HepG2 (cell line): ENCODE data around the gene NDRG3. TPM values are rescaled to one million over a fixed set of nuclear protein-coding genes. Genes with fewer than 3 reads are reported as not detected.

ENCODE experiments used
- ADNP ChIP-seq: sonication (generic); formaldehyde crosslinking; IDR thresholded peaks from 2 replicates; pipeline ENCODE4 v1.4.0; 2020; ENCODE audit warnings: missing genetic modification reagents
- ARNT2 ChIP-seq: sonication (generic); formaldehyde crosslinking; IDR thresholded peaks from 2 replicates; pipeline ENCODE4 v1.8.0; 2022; ENCODE audit warnings: mild to moderate bottlenecking, low read depth, missing genetic modification reagents, moderate library complexity
- GTF3A ChIP-seq: sonication (generic); formaldehyde crosslinking; conservative IDR thresholded peaks from 2 replicates; pipeline ENCODE4 v1.4.0; 2020; ENCODE audit warnings: mild to moderate bottlenecking, missing genetic modification reagents
- HHEX ChIP-seq: IDR thresholded peaks from 2 replicates; pipeline ENCODE4 v1.6.1; 2016; ENCODE audit warnings: control low read depth
- ISL2 ChIP-seq: sonication (generic); formaldehyde crosslinking; IDR thresholded peaks from 2 replicates; pipeline ENCODE4 v1.5.0; 2020; ENCODE audit warnings: missing genetic modification reagents
- MZF1 ChIP-seq: sonication (generic); formaldehyde crosslinking; IDR thresholded peaks from 2 replicates; pipeline ENCODE4 v1.8.1; 2023; ENCODE audit warnings: mild to moderate bottlenecking, missing genetic modification reagents, borderline replicate concordance
- NAIF1 ChIP-seq: sonication (generic); formaldehyde crosslinking; IDR thresholded peaks from 2 replicates; pipeline ENCODE4 v1.5.0; 2020; ENCODE audit warnings: mild to moderate bottlenecking, missing genetic modification reagents, borderline replicate concordance
- NFRKB ChIP-seq: fragments of 450-650 bp; IDR thresholded peaks from 2 replicates; pipeline ENCODE4 v1.6.1; 2017
- PHF8 ChIP-seq: sonication (generic); formaldehyde crosslinking; IDR thresholded peaks from 2 replicates; pipeline ENCODE4 v1.5.0; 2020; ENCODE audit warnings: missing genetic modification reagents
- RCOR2 ChIP-seq: IDR thresholded peaks from 2 replicates; pipeline ENCODE4 v1.6.1; 2016; ENCODE audit warnings: missing biosample characterization, missing genetic modification reagents
- RXRA ChIP-seq: sonication (generic); formaldehyde crosslinking; IDR thresholded peaks from 2 replicates; pipeline ENCODE4 v1.5.1; 2020; ENCODE audit warnings: missing genetic modification reagents
- SOX5 ChIP-seq: IDR thresholded peaks from 2 replicates; pipeline ENCODE4 v1.6.1; 2016; ENCODE audit warnings: borderline replicate concordance
- SSRP1 ChIP-seq: IDR thresholded peaks from 2 replicates; pipeline ENCODE4 v1.6.1; 2016; ENCODE audit warnings: control low read depth
- TGIF2 ChIP-seq: IDR thresholded peaks from 2 replicates; pipeline ENCODE4 v1.6.1; 2016; ENCODE audit warnings: control low read depth, missing compliant biosample characterization
- THAP11 ChIP-seq: IDR thresholded peaks from 2 replicates; pipeline ENCODE4 v1.6.1; 2016; ENCODE audit warnings: missing biosample characterization, missing genetic modification reagents
- ZMAT5 ChIP-seq: sonication (generic); formaldehyde crosslinking; IDR thresholded peaks from 2 replicates; pipeline ENCODE4 v1.5.0; 2020; ENCODE audit warnings: mild to moderate bottlenecking, low read depth, missing genetic modification reagents, borderline replicate concordance
- ZNF136 ChIP-seq: sonication (generic); formaldehyde crosslinking; IDR thresholded peaks from 2 replicates; pipeline ENCODE4 v1.8.1; 2022; ENCODE audit warnings: low read depth, mild to moderate bottlenecking, moderate library complexity, missing genetic modification reagents
- ZNF260 ChIP-seq: sonication (generic); formaldehyde crosslinking; IDR thresholded peaks from 2 replicates; pipeline ENCODE4 v1.4.0; 2020; ENCODE audit warnings: missing genetic modification reagents, low read depth, mild to moderate bottlenecking, borderline replicate concordance
- ZNF451 ChIP-seq: sonication (generic); formaldehyde crosslinking; IDR thresholded peaks from 2 replicates; pipeline ENCODE4 v1.5.0; 2020; ENCODE audit warnings: mild to moderate bottlenecking, missing genetic modification reagents
- ZNF674 ChIP-seq: sonication (generic); formaldehyde crosslinking; IDR thresholded peaks from 2 replicates; pipeline ENCODE4 v1.5.0; 2020; ENCODE audit warnings: low read depth, mild to moderate bottlenecking, missing genetic modification reagents
- ZZZ3 ChIP-seq: sonication (generic); formaldehyde crosslinking; IDR thresholded peaks from 2 replicates; pipeline ENCODE4 v1.4.0; 2020; ENCODE audit warnings: missing genetic modification reagents, mild to moderate bottlenecking, borderline replicate concordance
- polyA plus RNA-seq, 8 experiments: library from polyadenylated mRNA; depleted of rRNA in 3 of 8; stranded (reverse) in 7 of 8; unstranded in 1 of 8; fragments of >200 nt; fragmentation: Illumina TruSeq in 4 of 8; extraction: Trizol in 4 of 8; gene quantifications; 2 replicates each; pipeline versions ENCODE4 v1.2.1 to v1.2.3, GENCODE V29; 2011 to 2016; ENCODE audit warnings: low read depth in 4 of 8, missing spikeins in 1 of 8, mixed read lengths in 1 of 8; ENCODE audit not compliant: insufficient read depth in 1 of 8
- total RNA-seq, 5 experiments: library from RNA; depleted of rRNA; stranded (reverse); fragments of >200 nt; fragmentation: Illumina TruSeq; extraction: Trizol; gene quantifications; 2 replicates each; pipeline ENCODE4 v1.2.3, GENCODE V29; 2016; ENCODE audit warnings: low read depth in 1 of 5
- TF ChIP-seq, protein P1 (sequence below): sonication (generic); formaldehyde crosslinking; IDR thresholded peaks from 2 replicates; pipeline ENCODE4 v1.4.0; 2020; ENCODE audit warnings: missing genetic modification reagents
- TF ChIP-seq, protein P2 (sequence below): sonication (generic); formaldehyde crosslinking; IDR thresholded peaks from 2 replicates; pipeline ENCODE4 v1.4.0; 2020; ENCODE audit warnings: low read depth, mild to moderate bottlenecking, missing genetic modification reagents
- TF ChIP-seq, protein P3 (sequence below): sonication (generic); formaldehyde crosslinking; IDR thresholded peaks from 2 replicates; pipeline ENCODE4 v1.8.1; 2023; ENCODE audit warnings: missing genetic modification reagents, inconsistent platforms, borderline replicate concordance

NDRG3 gene
- total and polyA plus RNA-seq, 2 of the 13 experiments (the other 11 are each of a cell fraction or from before 2014, with no cell fraction given) = 36.0 to 40.5 TPM

GRCh38 chr20:36754656-36755222 is 8.8 kb upstream of the NDRG3 start (continued):
- no peak for TF ChIP-seq RCOR2
- TF ChIP-seq ARNT2 (CRISPR knock-in tag) = no peak
- no peak; the same call in 1 of the 2 replicates for TF ChIP-seq RXRA (CRISPR knock-in tag)
- no peak for TF ChIP-seq ZNF260 (CRISPR knock-in tag)
- 0 out of 2 replicates have a peak, but pooled peaks have one; percentile 27 for TF ChIP-seq ZNF136 (CRISPR knock-in tag)
- TF ChIP-seq NAIF1 (CRISPR knock-in tag) = no peak
- peak; percentile 72 for TF ChIP-seq THAP11 (CRISPR knock-in tag)
- TF ChIP-seq, protein P1, sequence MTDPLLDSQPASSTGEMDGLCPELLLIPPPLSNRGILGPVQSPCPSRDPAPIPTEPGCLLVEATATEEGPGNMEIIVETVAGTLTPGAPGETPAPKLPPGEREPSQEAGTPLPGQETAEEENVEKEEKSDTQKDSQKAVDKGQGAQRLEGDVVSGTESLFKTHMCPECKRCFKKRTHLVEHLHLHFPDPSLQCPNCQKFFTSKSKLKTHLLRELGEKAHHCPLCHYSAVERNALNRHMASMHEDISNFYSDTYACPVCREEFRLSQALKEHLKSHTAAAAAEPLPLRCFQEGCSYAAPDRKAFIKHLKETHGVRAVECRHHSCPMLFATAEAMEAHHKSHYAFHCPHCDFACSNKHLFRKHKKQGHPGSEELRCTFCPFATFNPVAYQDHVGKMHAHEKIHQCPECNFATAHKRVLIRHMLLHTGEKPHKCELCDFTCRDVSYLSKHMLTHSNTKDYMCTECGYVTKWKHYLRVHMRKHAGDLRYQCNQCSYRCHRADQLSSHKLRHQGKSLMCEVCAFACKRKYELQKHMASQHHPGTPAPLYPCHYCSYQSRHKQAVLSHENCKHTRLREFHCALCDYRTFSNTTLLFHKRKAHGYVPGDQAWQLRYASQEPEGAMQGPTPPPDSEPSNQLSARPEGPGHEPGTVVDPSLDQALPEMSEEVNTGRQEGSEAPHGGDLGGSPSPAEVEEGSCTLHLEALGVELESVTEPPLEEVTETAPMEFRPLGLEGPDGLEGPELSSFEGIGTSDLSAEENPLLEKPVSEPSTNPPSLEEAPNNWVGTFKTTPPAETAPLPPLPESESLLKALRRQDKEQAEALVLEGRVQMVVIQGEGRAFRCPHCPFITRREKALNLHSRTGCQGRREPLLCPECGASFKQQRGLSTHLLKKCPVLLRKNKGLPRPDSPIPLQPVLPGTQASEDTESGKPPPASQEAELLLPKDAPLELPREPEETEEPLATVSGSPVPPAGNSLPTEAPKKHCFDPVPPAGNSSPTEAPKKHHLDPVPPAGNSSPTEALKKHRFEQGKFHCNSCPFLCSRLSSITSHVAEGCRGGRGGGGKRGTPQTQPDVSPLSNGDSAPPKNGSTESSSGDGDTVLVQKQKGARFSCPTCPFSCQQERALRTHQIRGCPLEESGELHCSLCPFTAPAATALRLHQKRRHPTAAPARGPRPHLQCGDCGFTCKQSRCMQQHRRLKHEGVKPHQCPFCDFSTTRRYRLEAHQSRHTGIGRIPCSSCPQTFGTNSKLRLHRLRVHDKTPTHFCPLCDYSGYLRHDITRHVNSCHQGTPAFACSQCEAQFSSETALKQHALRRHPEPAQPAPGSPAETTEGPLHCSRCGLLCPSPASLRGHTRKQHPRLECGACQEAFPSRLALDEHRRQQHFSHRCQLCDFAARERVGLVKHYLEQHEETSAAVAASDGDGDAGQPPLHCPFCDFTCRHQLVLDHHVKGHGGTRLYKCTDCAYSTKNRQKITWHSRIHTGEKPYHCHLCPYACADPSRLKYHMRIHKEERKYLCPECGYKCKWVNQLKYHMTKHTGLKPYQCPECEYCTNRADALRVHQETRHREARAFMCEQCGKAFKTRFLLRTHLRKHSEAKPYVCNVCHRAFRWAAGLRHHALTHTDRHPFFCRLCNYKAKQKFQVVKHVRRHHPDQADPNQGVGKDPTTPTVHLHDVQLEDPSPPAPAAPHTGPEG (CRISPR knock-in tag) = no peak
- TF ChIP-seq ADNP (CRISPR knock-in tag) = no peak
- TF ChIP-seq, protein P2, sequence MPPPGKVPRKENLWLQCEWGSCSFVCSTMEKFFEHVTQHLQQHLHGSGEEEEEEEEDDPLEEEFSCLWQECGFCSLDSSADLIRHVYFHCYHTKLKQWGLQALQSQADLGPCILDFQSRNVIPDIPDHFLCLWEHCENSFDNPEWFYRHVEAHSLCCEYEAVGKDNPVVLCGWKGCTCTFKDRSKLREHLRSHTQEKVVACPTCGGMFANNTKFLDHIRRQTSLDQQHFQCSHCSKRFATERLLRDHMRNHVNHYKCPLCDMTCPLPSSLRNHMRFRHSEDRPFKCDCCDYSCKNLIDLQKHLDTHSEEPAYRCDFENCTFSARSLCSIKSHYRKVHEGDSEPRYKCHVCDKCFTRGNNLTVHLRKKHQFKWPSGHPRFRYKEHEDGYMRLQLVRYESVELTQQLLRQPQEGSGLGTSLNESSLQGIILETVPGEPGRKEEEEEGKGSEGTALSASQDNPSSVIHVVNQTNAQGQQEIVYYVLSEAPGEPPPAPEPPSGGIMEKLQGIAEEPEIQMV (CRISPR knock-in tag) = peak; percentile 78
- TF ChIP-seq ZNF674 (CRISPR knock-in tag) = no peak
- TF ChIP-seq, protein P3, sequence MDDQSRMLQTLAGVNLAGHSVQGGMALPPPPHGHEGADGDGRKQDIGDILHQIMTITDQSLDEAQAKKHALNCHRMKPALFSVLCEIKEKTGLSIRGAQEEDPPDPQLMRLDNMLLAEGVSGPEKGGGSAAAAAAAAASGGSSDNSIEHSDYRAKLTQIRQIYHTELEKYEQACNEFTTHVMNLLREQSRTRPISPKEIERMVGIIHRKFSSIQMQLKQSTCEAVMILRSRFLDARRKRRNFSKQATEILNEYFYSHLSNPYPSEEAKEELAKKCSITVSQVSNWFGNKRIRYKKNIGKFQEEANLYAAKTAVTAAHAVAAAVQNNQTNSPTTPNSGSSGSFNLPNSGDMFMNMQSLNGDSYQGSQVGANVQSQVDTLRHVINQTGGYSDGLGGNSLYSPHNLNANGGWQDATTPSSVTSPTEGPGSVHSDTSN = no peak
- TF ChIP-seq ISL2 (CRISPR knock-in tag) = no peak
- TF ChIP-seq MZF1 (CRISPR knock-in tag) = no peak
- no peak for TF ChIP-seq SOX5 (CRISPR knock-in tag)
- TF ChIP-seq HHEX (CRISPR knock-in tag) = no peak
- TF ChIP-seq ZNF451 (CRISPR knock-in tag) = no peak
- TF ChIP-seq PHF8 (CRISPR knock-in tag) = no peak
- TF ChIP-seq ZMAT5 (CRISPR knock-in tag) = no peak
- TF ChIP-seq ZZZ3 = 0 out of 2 replicates have a peak, but pooled peaks have one; percentile 54
- no peak for TF ChIP-seq TGIF2 (CRISPR knock-in tag)
- no peak for TF ChIP-seq SSRP1 (CRISPR knock-in tag)
- TF ChIP-seq GTF3A (CRISPR knock-in tag) = peak; percentile 94; the same call in 1 of the 2 replicates
- no peak for TF ChIP-seq NFRKB
